Activated CD8-positive, alpha-beta memory T cell treated with anti-CD3 and anti-CD28 coated beads, Interleukin-2, amount 50 U/mL, for 24 hours (primary cell): ENCODE measurements around the gene DHX34.
A peak's percentile ranks its signal among the peaks of the same experiment; 100 is the strongest.

ENCODE experiments used
- DNase-seq: peaks from one replicate; pipeline ENCODE4 v3.0.0-alpha.2; 2020; ENCODE audit errors: extremely low read depth

Gene DHX34

GRCh38 chr19:47417107-47417745 lies 68.1 kb downstream of the DHX34 start:
- no peak for DNase-seq

GRCh38 chr19:47417746-47418691 lies 68.9 kb downstream of the DHX34 start:
- no peak for DNase-seq

DNA sequence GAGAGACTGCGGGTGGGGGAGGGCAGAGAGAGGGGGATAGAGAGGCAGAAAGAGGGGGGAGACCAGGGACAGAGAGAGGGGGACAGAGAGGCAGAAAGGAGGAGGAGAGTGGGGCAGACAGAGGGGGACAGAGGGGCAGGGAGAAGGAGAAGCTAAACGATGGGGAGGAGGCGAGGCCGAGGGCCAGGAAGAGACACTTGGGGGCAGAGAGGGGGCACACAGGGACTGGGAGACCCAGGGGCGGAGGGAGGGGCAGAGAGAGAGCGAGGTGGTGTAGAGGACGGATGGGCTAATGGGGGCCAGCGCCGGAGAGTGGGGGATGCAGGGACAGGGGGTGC lies 69.5 kb downstream of the DHX34 start:
- DNase-seq: no peak

- DNase-seq: no peak
These were observed 70.1 kb downstream of the DHX34 start, which contains the start of gene MEIS3 for GRCh38 chr19:47419030-47419783. Gene MEIS3 (minus strand): TSS chr19:47419527. CDS start chr19:47419081, 446 bp downstream.

DNA sequence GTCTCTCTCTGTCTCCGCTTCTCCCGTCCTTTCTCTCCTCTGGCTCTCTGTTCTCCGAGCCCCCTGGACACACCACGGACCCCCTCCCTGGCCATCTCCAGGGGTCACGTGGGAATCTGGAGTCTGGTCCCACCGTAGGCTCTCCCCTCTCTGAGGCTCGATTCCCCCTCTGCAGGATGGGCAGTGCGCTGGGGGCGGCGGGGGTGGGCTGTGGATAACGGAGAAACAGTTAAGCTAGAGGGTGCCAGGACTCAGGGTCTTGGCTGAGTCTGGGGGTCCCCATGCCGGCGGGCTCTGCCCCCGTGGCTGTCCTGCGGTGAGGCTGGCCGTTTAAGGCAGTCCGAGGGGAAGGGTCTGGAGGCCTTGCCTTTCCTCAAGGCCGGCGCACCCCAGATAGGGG lies 70.7 kb downstream of the DHX34 start:
- no peak for DNase-seq

DNA sequence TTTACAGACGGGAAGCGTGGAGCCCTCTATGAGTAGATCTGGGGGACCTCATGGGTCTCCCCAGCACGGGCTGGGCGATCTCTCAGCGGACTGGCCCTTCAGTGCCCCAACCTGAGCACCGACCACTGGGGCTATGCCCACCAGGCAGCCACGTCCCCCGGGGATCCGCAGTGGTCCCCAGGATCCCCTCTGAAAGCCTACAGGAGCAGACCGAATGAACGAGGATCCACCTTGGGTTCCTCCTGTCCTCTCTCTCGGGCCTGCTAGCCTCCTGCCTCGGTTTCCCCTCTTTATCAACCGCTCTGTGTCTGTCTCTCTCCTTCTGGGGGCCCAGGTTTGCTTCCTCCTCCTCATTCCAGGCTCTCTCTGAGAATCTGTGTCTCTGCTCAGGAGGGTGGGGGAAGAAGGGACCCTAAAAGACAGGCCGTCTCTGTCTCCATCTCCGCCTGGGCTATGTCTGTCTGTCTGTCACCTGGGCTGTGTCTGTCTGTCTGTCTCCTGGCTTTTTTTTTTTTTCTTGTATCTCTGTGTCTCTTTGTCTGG lies 72.2 kb downstream of the DHX34 start:
- no peak for DNase-seq

DNA sequence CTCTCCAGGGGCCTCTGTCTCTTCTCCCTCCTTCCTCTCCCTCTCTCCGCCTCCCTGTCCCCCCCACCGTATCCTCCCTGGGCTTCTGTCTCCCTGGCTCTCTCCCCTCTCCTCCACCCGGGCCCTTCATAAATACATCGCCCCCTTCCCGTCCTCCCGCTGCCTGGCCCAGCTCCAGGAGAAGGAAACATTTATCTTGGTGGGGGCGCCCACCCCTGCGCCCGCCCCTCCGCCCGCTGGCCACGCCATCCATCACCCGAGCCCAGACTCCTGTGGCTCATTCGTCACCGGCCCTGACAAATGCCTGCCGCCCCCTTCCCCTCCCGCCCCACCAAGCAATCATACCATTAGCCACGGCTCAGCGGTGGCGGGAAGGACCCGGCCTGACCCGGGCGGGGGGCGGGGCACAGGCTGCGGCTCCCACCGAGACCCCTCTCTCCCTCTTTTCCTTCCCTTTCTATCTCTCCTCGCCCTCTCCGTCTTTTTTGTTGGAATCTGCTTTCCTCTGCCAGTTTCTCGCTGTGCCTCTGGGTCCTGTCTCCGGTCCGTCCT lies 72.8 kb downstream of the DHX34 start:
- DNase-seq: no peak

DNA sequence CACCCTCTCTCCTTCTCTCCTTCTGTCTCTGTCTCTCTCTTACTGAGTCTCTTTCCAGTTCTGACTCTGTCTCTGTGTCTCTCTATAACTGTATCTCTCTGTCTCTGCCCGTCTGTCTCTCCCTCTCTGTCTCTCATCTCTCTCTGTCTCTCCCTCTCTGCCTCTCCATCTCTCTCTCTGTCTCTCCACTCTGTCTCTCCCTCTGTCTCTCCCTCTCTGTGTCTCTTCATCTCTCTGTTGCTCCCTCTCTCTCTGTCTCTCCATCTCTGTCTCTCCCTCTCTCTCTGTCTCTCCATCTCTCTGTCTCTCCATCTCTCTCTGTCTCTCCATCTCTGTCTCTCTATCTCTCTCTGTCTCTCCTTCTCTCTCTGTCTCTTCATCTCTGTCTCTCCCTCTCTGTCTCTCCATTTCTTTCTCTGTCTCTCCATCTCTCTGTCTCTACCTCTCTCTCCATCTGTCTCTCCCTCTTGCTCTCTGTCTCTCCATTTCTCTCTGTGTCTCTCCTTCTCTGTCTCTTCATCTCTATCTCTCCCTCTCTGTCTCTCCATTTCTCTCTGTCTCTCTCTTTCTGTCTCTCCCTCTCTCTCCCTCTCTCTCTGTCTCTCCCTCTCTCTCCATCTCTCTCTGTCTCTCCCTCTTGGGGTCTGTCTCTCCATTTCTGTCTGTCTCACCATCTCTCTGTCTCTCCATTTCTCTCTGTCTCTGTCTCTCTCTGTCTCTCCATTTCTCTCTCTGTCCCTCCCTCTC lies 73.5 kb downstream of the DHX34 start:
- no peak for DNase-seq

- DNase-seq: no peak
These were observed 74.2 kb downstream of the DHX34 start for GRCh38 chr19:47423203-47423882.

DNA sequence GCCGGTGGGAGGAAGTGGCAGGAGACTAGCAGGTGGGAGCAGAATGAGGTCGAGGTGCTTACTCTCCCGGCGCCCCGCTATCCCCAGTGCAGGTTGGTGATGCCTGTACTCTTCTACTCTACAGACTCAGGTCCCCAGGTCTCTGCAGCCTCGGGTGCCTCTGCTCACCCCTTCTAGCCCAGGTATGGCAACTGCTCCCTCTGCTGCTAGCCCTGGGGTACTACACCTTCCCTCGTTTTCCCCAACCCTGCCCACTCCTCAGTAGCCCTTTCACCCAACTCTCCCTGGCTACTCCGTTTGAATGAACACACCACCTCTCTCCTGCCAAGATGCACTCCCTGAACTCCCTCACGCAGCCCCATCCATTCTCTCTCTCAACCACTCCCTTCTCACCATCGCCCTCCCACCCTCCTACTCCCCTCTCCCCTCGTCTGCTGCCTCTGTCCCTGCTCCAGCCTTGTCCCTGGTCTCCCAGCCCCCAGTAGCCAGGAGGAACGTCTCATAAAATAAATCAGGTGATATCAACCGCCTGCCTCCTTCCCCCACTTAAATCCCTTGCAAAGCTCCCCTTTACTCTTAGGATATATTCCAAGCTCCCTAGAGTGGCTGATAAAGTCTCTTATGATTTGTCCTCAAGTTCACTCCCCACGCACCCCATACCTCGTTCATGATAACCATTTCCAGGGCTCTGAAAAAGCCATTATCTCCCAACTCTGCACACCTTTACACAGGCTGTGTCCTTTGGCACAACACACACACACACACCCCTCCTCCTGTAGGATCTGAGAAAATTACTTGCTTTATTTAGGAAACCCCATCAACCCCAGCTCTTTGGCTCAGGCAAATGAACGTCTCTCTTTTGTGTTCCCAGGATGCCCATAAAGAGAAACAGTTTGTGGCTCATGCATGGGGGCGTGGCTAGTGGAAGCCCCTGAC lies 78.4 kb downstream of the DHX34 start:
- peak; percentile 44 for DNase-seq

GRCh38 chr19:47428177-47428894 lies 79.2 kb downstream of the DHX34 start:
- peak; percentile 74 for DNase-seq

DNA sequence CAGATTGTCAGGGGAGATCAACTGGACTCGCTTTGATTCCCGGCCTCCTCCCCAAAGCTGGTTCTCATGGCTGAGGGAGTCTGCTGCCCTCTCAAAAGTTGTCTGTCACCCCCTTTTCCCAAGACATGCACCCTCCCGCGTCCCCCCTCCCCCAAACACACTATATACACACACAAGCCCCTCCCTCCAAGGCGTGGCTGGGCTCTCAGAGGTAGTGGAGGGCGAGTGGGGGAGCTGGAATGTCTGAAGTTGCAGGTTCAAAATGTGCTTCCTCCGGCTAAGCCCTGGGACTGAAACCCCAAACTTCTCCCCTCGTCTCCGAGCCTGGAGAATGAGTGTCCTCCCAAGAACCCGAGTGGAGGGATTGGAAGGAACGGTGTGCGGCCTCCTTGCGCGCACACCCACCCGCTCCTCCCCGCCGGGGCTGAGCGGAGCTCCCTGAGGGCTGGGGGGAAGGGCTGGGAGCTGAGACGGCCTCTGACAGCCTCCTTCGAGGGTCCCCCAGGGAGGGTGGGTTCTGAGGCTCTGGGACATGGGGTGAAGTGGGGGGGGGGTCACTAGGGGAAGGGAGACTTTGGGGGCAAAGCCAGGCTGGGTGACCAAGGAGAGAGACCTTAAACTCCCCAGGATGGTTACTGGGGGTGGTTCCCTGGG lies 80.2 kb downstream of the DHX34 start:
- no peak for DNase-seq

- no peak for DNase-seq
These were observed 81.1 kb downstream of the DHX34 start for GRCh38 chr19:47430041-47430802.

DNA sequence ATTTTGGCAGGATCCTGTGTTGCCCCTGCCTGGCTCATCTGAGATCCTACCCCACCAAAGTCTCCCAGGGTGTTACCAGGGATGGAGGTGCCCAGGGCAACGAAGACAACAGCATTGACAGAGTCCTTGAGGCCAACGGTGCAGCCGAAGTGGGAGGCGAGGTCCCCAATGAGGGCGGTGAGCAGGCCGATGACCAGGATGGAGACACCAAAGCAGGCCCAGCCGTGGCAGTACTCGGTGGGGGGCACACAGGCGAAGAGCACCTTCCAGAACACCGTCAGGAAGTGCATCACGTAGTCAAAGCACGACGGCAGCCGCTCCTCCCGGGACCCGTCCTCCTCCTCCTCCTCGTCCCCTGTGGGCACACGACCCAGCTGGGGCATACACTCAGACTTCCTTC lies 83.0 kb downstream of the DHX34 start:
- DNase-seq: no peak
